GM21528 (cell line): Measurements from ENCODE around the gene EIF4A2.
"Not testable (repeated sequence)": the region's sequence is repeated elsewhere in the genome, so short reads cannot be mapped to it uniquely, and the experiment has no call there.

Experiments used
- ATAC-seq: cut with Tn5 transposase; IDR thresholded peaks from one replicate; pipeline ENCODE4 v1.9.1; 2021; ENCODE audit warnings: mild to moderate bottlenecking, moderate library complexity; ENCODE audit not compliant: unreplicated experiment, low FRiP score

The EIF4A2 gene

DNA sequence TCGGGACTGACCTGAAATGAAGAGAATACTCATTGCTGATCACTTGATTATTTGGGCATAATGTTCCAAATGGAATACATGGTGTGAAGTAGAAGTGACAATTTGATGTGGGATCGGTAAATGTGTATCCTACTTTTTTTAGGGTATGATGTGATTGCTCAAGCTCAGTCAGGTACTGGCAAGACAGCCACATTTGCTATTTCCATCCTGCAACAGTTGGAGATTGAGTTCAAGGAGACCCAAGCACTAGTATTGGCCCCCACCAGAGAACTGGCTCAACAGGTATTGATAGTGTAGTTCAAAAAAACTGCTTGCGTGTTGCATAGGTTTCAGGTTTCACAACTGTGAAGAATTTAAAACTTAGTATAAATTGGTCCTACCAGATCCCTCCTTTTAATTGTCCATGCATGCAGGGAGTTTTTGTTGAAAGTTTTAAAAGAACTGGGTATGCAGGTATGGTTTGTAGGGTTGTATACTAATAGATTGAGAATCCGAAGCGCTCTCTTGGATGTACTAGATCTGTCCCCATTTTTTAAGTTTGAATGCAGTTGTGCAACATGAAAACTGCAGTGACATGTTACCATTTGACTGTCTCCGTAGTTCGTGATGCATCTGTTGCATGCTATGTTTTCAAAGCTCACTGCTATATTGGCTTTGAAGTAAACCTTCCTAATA is 1.6 kb downstream of the EIF4A2 start:
- no peak for ATAC-seq

DNA sequence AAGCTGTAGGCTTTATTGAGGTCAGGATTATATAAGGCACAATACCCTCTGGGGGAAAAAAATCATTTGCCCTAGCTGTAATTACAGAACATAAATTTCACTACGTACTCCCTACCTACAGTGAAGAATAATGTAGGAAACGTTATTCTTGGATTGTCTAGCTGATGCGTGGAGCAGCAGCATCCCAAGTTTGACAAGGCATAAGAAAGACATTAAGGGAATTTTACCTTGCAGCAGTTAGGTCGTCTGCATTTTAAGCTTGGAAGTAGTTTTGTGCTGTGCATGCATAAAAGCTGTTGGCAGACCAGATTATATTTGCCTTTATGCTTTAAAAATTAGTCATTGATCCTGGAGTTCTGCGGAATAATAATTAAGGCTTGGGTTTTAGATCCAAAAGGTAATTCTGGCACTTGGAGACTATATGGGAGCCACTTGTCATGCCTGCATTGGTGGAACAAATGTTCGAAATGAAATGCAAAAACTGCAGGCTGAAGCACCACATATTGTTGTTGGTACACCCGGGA is 2.2 kb downstream of the EIF4A2 start:
- no peak for ATAC-seq

DNA sequence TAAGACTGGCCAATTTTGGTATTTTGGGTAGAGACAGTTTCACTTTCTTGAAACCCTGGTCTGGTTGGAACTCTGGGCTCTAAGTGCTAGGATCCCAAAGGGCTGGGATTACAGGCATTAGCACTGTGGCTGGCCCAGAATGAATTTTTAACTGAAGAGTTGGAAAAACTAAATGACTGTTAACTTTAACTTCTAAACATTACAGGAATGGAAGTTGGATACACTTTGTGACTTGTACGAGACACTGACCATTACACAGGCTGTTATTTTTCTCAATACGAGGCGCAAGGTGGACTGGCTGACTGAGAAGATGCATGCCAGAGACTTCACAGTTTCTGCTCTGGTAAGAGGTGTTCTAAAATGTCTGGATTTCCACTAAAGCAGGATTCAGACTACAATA is 3.5 kb downstream of the EIF4A2 start:
- ATAC-seq: no peak

- ATAC-seq: no peak
These were observed 4.5 kb downstream of the EIF4A2 start for GRCh38 chr3:186787642-186788481.

DNA sequence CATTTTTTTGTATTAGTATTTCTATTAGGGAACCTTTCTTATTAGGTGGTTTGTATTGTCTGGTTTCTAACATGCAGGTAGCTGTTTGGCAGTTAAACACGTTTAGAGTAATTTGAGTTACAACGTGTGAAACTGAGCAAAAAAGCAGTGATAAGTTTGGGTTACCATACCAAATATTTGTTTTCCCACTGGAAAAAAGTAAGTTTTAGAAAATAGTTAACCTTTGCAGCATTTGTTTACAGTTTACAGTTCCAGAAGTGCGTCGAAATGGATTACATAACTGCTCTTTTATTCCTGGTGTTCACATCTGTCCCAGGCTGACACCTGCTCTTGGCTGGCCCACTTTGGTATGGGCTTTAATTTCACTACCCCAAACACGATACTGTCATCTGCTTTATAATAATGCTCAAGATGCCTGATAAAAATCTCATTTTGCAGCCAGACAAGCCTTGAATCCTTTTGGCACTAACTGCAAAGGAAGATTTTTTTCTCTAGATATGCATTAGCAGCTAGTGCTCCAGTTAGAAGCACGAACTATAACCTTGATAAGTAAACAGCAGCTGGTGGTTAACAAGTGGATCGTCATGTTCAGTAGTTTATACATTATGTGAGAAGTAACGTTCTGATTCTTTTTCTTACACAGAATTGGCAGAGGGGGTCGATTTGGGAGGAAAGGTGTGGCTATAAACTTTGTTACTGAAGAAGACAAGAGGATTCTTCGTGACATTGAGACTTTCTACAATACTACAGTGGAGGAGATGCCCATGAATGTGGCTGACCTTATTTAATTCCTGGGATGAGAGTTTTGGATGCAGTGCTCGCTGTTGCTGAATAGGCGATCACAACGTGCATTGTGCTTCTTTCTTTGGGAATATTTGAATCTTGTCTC is 5.3 kb downstream of the EIF4A2 start:
- ATAC-seq: no peak

DNA sequence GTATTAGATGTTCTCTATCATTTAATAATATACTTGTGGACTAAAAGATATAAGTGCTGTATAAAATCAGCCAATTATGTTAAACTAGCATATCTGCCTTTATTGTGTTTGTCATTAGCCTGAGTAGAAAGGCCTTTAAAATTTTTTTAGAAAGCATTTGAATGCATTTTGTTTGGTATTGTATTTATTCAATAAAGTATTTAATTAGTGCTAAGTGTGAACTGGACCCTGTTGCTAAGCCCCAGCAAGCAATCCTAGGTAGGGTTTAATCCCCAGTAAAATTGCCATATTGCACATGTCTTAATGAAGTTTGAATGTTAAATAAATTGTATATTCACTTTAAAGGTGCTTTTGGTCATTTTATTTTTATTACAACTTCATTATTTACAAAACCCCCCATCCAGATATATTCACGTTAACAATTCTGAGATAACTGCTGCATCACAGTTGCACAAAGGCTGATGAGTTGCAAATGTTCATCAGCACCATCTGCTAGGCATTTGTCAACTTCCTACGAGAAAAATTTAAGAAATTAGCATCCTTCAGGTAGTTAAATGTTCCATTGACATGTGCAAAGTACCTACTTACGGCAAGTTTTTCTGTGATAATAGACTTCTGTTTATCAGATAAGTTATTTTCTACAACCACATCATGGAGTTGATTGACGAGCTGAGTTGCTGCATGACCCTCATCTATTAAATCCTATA is 6.3 kb downstream of the EIF4A2 start:
- ATAC-seq: no peak

- no peak for ATAC-seq
These were observed 7.0 kb downstream of the EIF4A2 start for GRCh38 chr3:186790261-186790981.

DNA sequence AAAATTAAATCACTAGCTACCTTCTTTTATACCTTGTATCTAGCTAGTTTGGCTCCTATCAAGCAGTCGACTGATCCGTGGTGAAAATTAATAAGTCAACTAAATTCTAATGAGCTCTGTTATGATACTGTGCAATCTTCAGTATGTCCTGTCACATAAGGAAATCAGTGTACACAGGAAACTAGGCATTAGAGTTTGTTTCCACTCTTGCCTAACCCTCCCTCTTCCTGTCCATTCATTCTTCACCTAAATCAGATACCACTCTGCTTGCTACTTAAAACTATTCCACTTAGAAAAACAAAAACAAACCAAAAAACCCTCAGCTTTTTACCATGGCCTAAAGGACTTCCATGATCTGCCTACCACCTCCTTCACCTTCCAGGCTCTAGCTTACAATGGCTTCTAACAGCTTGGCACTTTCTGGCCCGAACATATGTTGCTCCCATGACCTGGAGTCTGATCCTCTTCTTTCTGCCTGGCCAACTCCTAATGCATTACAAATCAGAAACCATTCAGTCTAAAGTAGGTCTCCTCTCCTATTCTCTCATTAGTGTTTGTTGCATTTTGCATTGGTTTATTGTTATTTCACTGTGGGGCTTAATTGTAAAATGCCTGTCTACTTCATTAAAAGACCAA is 15.0 kb downstream of the EIF4A2 start:
- ATAC-seq: no peak

DNA sequence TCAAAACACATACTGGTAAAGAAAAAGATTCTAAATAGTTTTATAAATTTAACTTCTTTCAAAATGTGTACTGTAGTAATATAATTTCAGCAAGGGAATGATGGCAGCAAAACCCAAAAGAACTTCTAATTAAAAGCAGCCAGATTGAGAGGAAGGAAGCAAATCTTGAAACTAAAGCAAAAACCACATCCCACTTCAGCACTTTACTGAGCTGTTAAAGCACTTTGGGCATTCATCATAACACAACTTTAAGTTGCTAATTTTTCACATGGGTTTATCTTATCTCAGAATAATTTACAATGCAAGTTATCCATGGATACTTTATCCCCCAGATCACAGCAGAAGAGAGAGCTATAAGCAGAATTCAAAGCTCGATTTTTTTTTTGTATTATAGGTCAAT is 16.9 kb downstream of the EIF4A2 start:
- ATAC-seq: no peak

GRCh38 chr3:186802701-186803100 is 19.3 kb downstream of the EIF4A2 start:
- no peak for ATAC-seq

DNA sequence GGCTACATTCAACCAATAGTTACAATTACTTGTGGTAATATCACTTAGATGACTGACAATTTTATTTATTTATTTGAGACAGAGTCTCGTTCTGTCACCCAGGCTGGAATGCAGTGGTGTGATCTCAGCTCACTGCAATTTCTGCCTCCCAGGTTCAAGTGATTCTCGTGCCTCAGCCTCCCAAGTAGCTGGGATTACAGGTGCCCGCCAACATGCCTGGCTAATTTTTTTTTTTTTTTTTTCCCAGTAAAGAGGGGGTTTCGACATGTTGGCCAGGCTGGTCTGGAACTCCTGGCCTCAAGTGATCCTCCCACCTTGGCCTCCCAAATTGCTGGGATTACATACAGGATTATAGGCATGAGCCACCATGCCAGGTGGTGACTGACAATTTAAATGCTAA is 20.1 kb downstream of the EIF4A2 start:
- not testable (repeated sequence) for ATAC-seq

DNA sequence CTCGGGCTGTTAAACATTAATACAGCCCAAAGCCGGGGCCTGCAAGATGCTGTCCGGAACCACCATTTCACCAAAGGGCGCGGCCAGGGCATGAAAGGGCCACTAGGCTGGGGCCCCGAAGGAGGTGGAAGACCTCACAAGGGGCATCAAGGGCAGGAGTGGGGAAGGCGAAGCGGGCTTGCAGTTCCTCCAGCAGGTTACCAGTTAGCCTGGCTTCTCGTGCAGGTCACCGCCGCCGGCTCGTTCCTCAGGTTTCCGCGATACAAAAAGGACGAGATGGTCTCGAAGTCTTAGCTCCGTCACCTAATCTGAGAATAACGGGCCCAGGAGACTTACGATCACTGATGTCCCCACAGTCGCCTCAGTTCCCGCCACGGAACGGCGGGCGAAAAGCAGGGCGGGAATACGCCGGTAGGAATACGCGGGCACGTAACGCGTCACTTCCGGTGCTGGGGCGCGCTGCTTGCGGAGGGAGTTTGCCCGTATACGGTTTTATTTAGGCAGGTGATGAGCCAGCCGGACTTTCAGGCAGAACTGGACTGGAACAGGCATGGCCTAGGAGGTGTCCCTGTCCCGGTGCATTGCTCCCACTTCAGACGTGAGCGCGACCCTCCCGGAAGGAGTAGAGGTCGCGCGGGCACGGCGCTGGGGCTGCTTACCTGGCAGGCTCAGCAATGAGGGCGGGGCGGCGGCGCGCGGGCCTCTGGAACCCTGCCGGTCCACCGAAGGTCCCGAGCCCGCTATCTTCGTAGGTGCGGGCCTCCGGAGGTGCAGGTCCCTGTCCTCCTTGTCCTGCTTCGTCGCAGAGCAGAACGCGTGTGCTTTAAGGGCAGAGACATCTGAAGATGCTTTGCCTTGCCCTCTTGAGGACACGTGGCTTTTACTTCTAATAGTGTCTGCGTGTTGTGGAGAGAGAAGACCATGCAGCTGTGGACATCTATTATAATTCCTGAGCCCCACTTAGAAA is 23.0 kb downstream of the EIF4A2 start, which contains the start of gene RFC4:
TSS of gene RFC4 (minus strand) at position 394 of the 967 bp plus-strand sequence. CDS start 1,769 bp downstream, outside the sequence.
- ATAC-seq: peak; percentile 94

- ATAC-seq: no peak
These were observed 23.9 kb downstream of the EIF4A2 start for GRCh38 chr3:186807231-186807630.

- no peak for ATAC-seq
These were observed 27.1 kb downstream of the EIF4A2 start for GRCh38 chr3:186810336-186810996.

DNA sequence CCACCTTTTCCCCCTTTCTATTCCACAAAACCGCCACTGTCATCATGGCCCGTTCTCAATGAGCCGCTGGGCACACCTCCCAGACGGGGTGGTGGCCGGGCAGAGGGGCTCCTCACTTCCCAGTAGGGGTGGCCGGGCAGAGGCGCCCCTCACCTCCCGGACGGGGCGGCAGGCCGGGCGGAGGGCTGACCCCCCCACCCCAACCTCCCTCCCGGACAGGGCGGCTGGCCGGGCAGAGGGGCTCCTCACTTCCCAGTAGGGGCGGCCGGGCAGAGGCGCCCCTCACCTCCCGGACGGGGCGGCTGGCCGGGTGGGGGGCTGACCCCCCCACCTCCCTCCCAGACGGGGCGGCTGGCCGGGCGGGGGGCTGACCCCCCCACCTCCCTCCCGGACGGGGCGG is 27.9 kb downstream of the EIF4A2 start:
- not testable (repeated sequence) for ATAC-seq

- no peak for ATAC-seq
These were observed 30.7 kb downstream of the EIF4A2 start for GRCh38 chr3:186814100-186814499.

DNA sequence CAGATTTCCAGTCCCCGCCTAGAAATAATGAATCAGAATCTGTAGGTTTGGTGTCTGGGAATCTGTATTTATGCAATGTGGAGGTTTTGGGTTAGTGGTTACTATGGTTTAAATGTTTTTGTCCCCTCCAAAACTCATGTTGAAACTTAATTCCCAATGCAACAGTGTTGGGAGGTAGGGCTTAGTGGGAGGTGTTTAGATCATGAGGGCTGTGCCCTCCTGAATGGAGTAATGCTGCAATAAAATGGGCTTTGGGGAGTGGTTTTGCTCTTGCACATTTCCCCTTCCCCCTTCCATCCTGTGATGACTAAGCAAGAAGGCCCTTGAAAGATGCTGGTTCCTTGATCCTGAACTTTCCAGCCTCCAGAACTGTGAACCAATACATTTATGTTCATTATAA is 32.1 kb downstream of the EIF4A2 start:
- no peak for ATAC-seq
